GM18867 (cell line): Measurements from ENCODE around the gene CHKB.
A peak's percentile ranks its signal among the peaks of the same experiment; 100 is the strongest.
"Not testable (repeated sequence)": the region's sequence is repeated elsewhere in the genome, so short reads cannot be mapped to it uniquely, and the experiment has no call there.

Experiments used
- ATAC-seq: cut with Tn5 transposase; IDR thresholded peaks from one replicate; pipeline ENCODE4 v1.9.1; 2021; ENCODE audit warnings: mild to moderate bottlenecking, moderate library complexity; ENCODE audit not compliant: unreplicated experiment

The CHKB gene

GRCh38 chr22:50551160-50551752 is 31.4 kb downstream of the CHKB start:
- ATAC-seq: no peak

GRCh38 chr22:50550395-50550794 is 32.3 kb downstream of the CHKB start:
- ATAC-seq: no peak

GRCh38 chr22:50548921-50549790 is 33.5 kb downstream of the CHKB start:
- ATAC-seq: no peak

GRCh38 chr22:50548040-50548920 is 34.4 kb downstream of the CHKB start:
- ATAC-seq: no peak

- no peak for ATAC-seq
These were observed 35.2 kb downstream of the CHKB start for GRCh38 chr22:50547263-50547985.

GRCh38 chr22:50546326-50547262 is 36.1 kb downstream of the CHKB start:
- no peak for ATAC-seq

- no peak for ATAC-seq
These were observed 36.9 kb downstream of the CHKB start, which contains the start of gene KLHDC7B for GRCh38 chr22:50545522-50546325. Gene KLHDC7B, plus strand, starts transcription at chr22:50545899. Its CDS starts 345 bp downstream, at chr22:50546244.

- no peak for ATAC-seq
These were observed 37.8 kb downstream of the CHKB start for GRCh38 chr22:50544746-50545253.

GRCh38 chr22:50544078-50544745 is 38.4 kb downstream of the CHKB start:
- peak; percentile 30 for ATAC-seq

GRCh38 chr22:50542416-50542927 is 40.2 kb downstream of the CHKB start:
- ATAC-seq: no peak

- not testable (repeated sequence) for ATAC-seq
These were observed 41.0 kb downstream of the CHKB start for GRCh38 chr22:50541667-50542026.

- no peak for ATAC-seq
These were observed 42.3 kb downstream of the CHKB start for GRCh38 chr22:50540381-50540780.

GRCh38 chr22:50537765-50538164 is 44.9 kb downstream of the CHKB start:
- ATAC-seq: no peak

- no peak for ATAC-seq
These were observed 46.4 kb downstream of the CHKB start for GRCh38 chr22:50536226-50536625.

- ATAC-seq: no peak
These were observed 47.5 kb downstream of the CHKB start for GRCh38 chr22:50535113-50535512.

GRCh38 chr22:50533856-50534711 is 48.6 kb downstream of the CHKB start:
- ATAC-seq: not testable (repeated sequence)
